ENCODE measurements around the gene TMEM151A.

Gene TMEM151A

GRCh38 chr11:66328031-66328301 lies 36.3 kb downstream of the TMEM151A start:
- H3K4me3 ChIP-seq (ENCODE audit: low read depth, low read length): no peak overlapping the region
- TF ChIP-seq CTCF (IDR thresholded peaks at IDR 0.05; ENCODE audit: borderline replicate concordance, insufficient read depth, low read depth, low read length): no peak

GRCh38 chr11:66328302-66329144 lies 36.8 kb downstream of the TMEM151A start:
- peak; percentile 91 for TF ChIP-seq CTCF (IDR thresholded peaks at IDR 0.05; ENCODE audit: borderline replicate concordance, insufficient read depth, low read depth, low read length)
- no peak overlapping the region for H3K4me3 ChIP-seq (ENCODE audit: low read depth, low read length)

- TF ChIP-seq CTCF (IDR thresholded peaks at IDR 0.05; ENCODE audit: borderline replicate concordance, insufficient read depth, low read depth, low read length): no peak
- H3K4me3 ChIP-seq (ENCODE audit: low read depth, low read length): no peak overlapping the region
Measured at GRCh38 chr11:66329165-66329673, 37.5 kb downstream of the TMEM151A start.

- no peak overlapping the region for H3K4me3 ChIP-seq (ENCODE audit: low read depth, low read length)
- no peak for TF ChIP-seq CTCF (IDR thresholded peaks at IDR 0.05; ENCODE audit: borderline replicate concordance, insufficient read depth, low read depth, low read length)
Measured at GRCh38 chr11:66330931-66331330, 39.2 kb downstream of the TMEM151A start.

GRCh38 chr11:66331542-66332370 lies 40.1 kb downstream of the TMEM151A start:
- H3K4me3 ChIP-seq (ENCODE audit: low read depth, low read length): no peak overlapping the region
- no peak for TF ChIP-seq CTCF (IDR thresholded peaks at IDR 0.05; ENCODE audit: borderline replicate concordance, insufficient read depth, low read depth, low read length)

GRCh38 chr11:66332371-66333219 lies 40.9 kb downstream of the TMEM151A start:
- H3K4me3 ChIP-seq (ENCODE audit: low read depth, low read length): no peak overlapping the region
- no peak for TF ChIP-seq CTCF (IDR thresholded peaks at IDR 0.05; ENCODE audit: borderline replicate concordance, insufficient read depth, low read depth, low read length)

Data from GM12875 (cell line).